Measurements from ENCODE around the gene FAM180B. TPM values are rescaled to one million over a fixed set of nuclear protein-coding genes. Genes with fewer than 3 reads are reported as not detected.
"Not testable (repeated sequence)": the region's sequence is repeated elsewhere in the genome, so short reads cannot be mapped to it uniquely, and the experiment has no call there.

FAM180B gene
- total RNA-seq, 1 donor from 2014 or later, result not detected

- no peak for DNase-seq (ENCODE audit: low spot score)
These were observed 7.7 kb downstream of the FAM180B start, which contains the start of gene C1QTNF4 for GRCh38 chr11:47593934-47594855. Gene C1QTNF4, minus strand, starts transcription at chr11:47594411. Its CDS starts 3,601 bp downstream, at chr11:47590810.

- no peak for DNase-seq (ENCODE audit: low spot score)
These were observed 8.6 kb downstream of the FAM180B start for GRCh38 chr11:47595029-47595428.

- no peak for DNase-seq (ENCODE audit: low spot score)
These were observed 9.5 kb downstream of the FAM180B start for GRCh38 chr11:47595967-47596366.

- DNase-seq (ENCODE audit: low spot score), result no peak
These were observed 13.4 kb downstream of the FAM180B start for GRCh38 chr11:47599902-47600301.

GRCh38 chr11:47603295-47603694 lies 16.8 kb downstream of the FAM180B start:
- DNase-seq (ENCODE audit: low spot score), result no peak

- DNase-seq (ENCODE audit: low spot score), result no peak
These were observed 19.4 kb downstream of the FAM180B start for GRCh38 chr11:47605921-47606320.

GRCh38 chr11:47606731-47607130 lies 20.3 kb downstream of the FAM180B start:
- DNase-seq (ENCODE audit: low spot score), result no peak

- DNase-seq (ENCODE audit: low spot score), result peak; percentile 36
These were observed 20.9 kb downstream of the FAM180B start for GRCh38 chr11:47607380-47607779.

- DNase-seq (ENCODE audit: low spot score), result no peak
These were observed 23.2 kb downstream of the FAM180B start for GRCh38 chr11:47609675-47610074.

- peak; percentile 35 for DNase-seq (ENCODE audit: low spot score)
These were observed 24.9 kb downstream of the FAM180B start for GRCh38 chr11:47611348-47611794.

GRCh38 chr11:47615249-47615648 lies 28.8 kb downstream of the FAM180B start:
- no peak for DNase-seq (ENCODE audit: low spot score)

- DNase-seq (ENCODE audit: low spot score), result peak; percentile 57
These were observed 30.4 kb downstream of the FAM180B start for GRCh38 chr11:47616726-47617416.

- DNase-seq (ENCODE audit: low spot score), result no peak
These were observed 30.9 kb downstream of the FAM180B start for GRCh38 chr11:47617417-47617809.

- no peak for DNase-seq (ENCODE audit: low spot score)
These were observed 34.4 kb downstream of the FAM180B start for GRCh38 chr11:47620836-47621378.

GRCh38 chr11:47626234-47626633 lies 39.8 kb downstream of the FAM180B start:
- no peak for DNase-seq (ENCODE audit: low spot score)

- DNase-seq (ENCODE audit: low spot score), result peak; percentile 86
These were observed 41.5 kb downstream of the FAM180B start for GRCh38 chr11:47628026-47628425.

GRCh38 chr11:47631473-47631872 lies 45.0 kb downstream of the FAM180B start:
- no peak for DNase-seq (ENCODE audit: low spot score)

GRCh38 chr11:47636331-47636730 lies 49.9 kb downstream of the FAM180B start:
- not testable (repeated sequence) for DNase-seq (ENCODE audit: low spot score)
